PC-3 (cell line): Measurements from ENCODE around the gene OR1I1. TPM values are rescaled to one million over a fixed set of nuclear protein-coding genes. Genes with fewer than 3 reads are reported as not detected.

Source experiments
- ATAC-seq: fragments of 200-7000 bp; cut with Tn5 transposase; 2 replicates; pipeline ENCODE4 v1.9.1; 2020; ENCODE audit warnings: mild to moderate bottlenecking, moderate library complexity
- BruUV-seq: library from RNA; stranded (reverse); fragments of 400-500 nt; replicated peaks from 2 replicates; lab custom pipeline; 2021; lab: Mats Ljungman, UMichigan
- CTCF ChIA-PET: fragments of 300-600 bp; sonication (Branson Sonifier 250); formaldehyde crosslinking; loops from one replicate; lab custom pipeline; 2022; ENCODE audit warnings: antibody characterized with exemption; lab: Charles Lee
- POLR2A ChIA-PET: fragments of 300-600 bp; sonication (Branson Sonifier 250); formaldehyde crosslinking; loops from one replicate; lab custom pipeline; 2022; ENCODE audit warnings: antibody characterized with exemption; ENCODE audit not compliant: unreplicated experiment; lab: Charles Lee
- DNase-seq: peaks from one replicate; pipeline ENCODE4 v3.0.0-alpha.2; 2015
- H2AFZ ChIP-seq: fragments of 300-600 bp; sonication (generic); 2 replicates; pipeline ENCODE4 v1.6.0; 2016; ENCODE audit warnings: antibody characterized with exemption, low read length
- H3F3A ChIP-seq: fragments of 300-600 bp; sonication (generic); one replicate; pipeline ENCODE4 v1.6.0; 2017; ENCODE audit warnings: antibody characterized with exemption, low read length, control low read depth, mild to moderate bottlenecking; ENCODE audit not compliant: unreplicated experiment
- H3K27ac ChIP-seq: fragments of 300-600 bp; sonication (generic); 2 replicates; pipeline ENCODE4 v1.5.1; 2016; ENCODE audit warnings: mild to moderate bottlenecking, low read length
- H3K27me3 ChIP-seq: fragments of 300-600 bp; sonication (generic); 2 replicates; pipeline ENCODE4 v1.6.1; 2016; ENCODE audit warnings: low read length, mixed read lengths
- H3K36me3 ChIP-seq: fragments of 300-600 bp; sonication (generic); 2 replicates; pipeline ENCODE4 v1.6.1; 2016; ENCODE audit warnings: low read depth, mixed run types, low read length, mixed read lengths
- H3K4me1 ChIP-seq: fragments of 300-600 bp; sonication (generic); 2 replicates; pipeline ENCODE4 v1.5.1; 2016; ENCODE audit warnings: low read length; ENCODE audit not compliant: insufficient read depth
- H3K4me2 ChIP-seq: fragments of 300-600 bp; sonication (generic); 2 replicates; pipeline ENCODE4 v1.6.0; 2016; ENCODE audit warnings: low read length
- H3K4me3 ChIP-seq: fragments of 300-600 bp; sonication (generic); 2 replicates; pipeline ENCODE4 v1.5.1; 2016; ENCODE audit warnings: mild to moderate bottlenecking, low read length, mixed read lengths
- H3K79me2 ChIP-seq: fragments of 300-600 bp; sonication (generic); 2 replicates; pipeline ENCODE4 v1.6.1; 2017; ENCODE audit warnings: low read length, mixed read lengths
- H3K9ac ChIP-seq: fragments of 300-600 bp; sonication (generic); 2 replicates; pipeline ENCODE4 v1.6.0; 2016; ENCODE audit warnings: mild to moderate bottlenecking, low read length
- H3K9me2 ChIP-seq: fragments of 300-600 bp; sonication (generic); replicated peaks from 2 replicates; pipeline ENCODE4 v1.6.1; 2016; ENCODE audit warnings: mixed run types, low read length, mixed read lengths
- H3K9me3 ChIP-seq: fragments of 300-600 bp; sonication (generic); 2 replicates; pipeline ENCODE4 v1.6.1; 2016; ENCODE audit warnings: low read length, mixed read lengths
- H4K20me1 ChIP-seq: fragments of 300-600 bp; sonication (generic); 2 replicates; pipeline ENCODE4 v1.6.1; 2016; ENCODE audit warnings: low read length, mixed read lengths
- EZH2 ChIP-seq: fragments of 300-600 bp; sonication (generic); IDR thresholded peaks from one replicate; pipeline ENCODE4 v1.6.1; 2017; ENCODE audit warnings: antibody characterized with exemption, mild to moderate bottlenecking, low read length; ENCODE audit not compliant: unreplicated experiment
- EZH2phosphoT487 ChIP-seq: fragments of 300-600 bp; sonication (generic); IDR thresholded peaks from 2 replicates; pipeline ENCODE4 v1.6.1; 2018; ENCODE audit warnings: mild to moderate bottlenecking, antibody characterized with exemption, low read length, borderline replicate concordance
- intact Hi-C: fragments of 100-400 bp; cut with micrococcal nuclease; formaldehyde crosslinking; loops from 2 replicates; pipeline ENCODE4 v1.9.0; 2023
- total RNA-seq: library from RNA; depleted of rRNA; stranded (reverse); fragments of >200 nt; gene quantifications from 2 replicates; pipeline ENCODE4 v1.2.3, GENCODE V29; 2014
- TF ChIP-seq, protein P1 (sequence below): fragments of 300-600 bp; sonication (generic); conservative IDR thresholded peaks from 2 replicates; pipeline ENCODE4 v1.5.1; 2017; ENCODE audit warnings: antibody characterized with exemption, low read depth, mild to moderate bottlenecking, low read length

The OR1I1 gene
- total RNA-seq, 1 experiment from 2014 or later = not detected

DNA sequence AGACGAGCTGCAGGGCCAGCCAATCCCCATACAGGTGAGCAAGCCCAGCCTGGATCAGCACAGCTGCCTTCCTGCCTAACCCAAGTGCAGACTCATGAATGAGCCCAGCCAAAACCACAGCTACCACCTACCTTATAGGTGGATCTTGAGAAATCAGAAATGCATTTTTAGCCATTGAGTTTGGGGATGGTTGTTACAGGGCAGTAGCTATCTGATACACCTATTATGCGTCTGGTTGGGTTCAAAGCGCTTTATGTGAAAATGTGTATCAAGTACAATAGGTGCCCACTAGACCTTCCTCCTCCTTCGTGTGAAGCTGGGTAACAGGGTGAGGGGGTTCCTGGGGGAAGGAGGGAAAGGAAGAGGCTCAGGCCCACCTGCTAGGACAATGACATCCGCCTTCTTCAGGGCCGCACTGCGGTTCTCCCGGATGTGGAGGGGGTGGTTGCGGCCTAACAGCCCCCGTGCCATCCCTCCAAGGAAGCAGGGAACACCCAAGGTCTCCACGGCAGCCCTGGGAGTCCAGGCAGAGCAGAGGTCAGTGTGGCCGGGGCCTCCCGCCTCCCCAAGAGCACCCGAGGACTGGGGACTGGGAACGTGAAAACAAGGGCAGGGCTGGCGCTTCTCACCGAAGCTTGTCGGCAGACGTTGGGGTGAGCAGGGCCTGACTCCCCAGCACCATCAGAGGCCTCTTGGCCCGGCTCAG lies 36.9 kb downstream of the OR1I1 start:
- Histone ChIP-seq H2AFZ (no peak overlapping the region), H4K20me1 (no peaks in the 10 kb centered on the region), H3K27ac (no peak overlapping the region), H3K4me3 (no peak overlapping the region), H3K4me2 (no peak overlapping the region), H3K9me2 (no peaks in the 10 kb centered on the region), H3K79me2 (peaks cover 12% of the 10 kb centered on the region), H3K9me3 (no peaks in the 10 kb centered on the region), H3K9ac (no peak overlapping the region), H3F3A (no peaks in the 10 kb centered on the region), H3K36me3 (peaks cover 28% of the 10 kb centered on the region), H3K27me3 (no peaks in the 10 kb centered on the region), H3K4me1 (peaks cover under 1% of the 10 kb centered on the region; the same call in 1 of the 2 replicates)
- TF ChIP-seq, protein P1, sequence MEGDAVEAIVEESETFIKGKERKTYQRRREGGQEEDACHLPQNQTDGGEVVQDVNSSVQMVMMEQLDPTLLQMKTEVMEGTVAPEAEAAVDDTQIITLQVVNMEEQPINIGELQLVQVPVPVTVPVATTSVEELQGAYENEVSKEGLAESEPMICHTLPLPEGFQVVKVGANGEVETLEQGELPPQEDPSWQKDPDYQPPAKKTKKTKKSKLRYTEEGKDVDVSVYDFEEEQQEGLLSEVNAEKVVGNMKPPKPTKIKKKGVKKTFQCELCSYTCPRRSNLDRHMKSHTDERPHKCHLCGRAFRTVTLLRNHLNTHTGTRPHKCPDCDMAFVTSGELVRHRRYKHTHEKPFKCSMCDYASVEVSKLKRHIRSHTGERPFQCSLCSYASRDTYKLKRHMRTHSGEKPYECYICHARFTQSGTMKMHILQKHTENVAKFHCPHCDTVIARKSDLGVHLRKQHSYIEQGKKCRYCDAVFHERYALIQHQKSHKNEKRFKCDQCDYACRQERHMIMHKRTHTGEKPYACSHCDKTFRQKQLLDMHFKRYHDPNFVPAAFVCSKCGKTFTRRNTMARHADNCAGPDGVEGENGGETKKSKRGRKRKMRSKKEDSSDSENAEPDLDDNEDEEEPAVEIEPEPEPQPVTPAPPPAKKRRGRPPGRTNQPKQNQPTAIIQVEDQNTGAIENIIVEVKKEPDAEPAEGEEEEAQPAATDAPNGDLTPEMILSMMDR = no peak
- TF ChIP-seq EZH2 = no peak
- TF ChIP-seq EZH2phosphoT487 = no peak
- POLR2A ChIA-PET = no interaction called here
- BruUV-seq = no TSS peak
- no peak for DNase-seq
- CTCF ChIA-PET = no interaction called here
- intact Hi-C loops = no loop called here
- no peak for ATAC-seq

DNA sequence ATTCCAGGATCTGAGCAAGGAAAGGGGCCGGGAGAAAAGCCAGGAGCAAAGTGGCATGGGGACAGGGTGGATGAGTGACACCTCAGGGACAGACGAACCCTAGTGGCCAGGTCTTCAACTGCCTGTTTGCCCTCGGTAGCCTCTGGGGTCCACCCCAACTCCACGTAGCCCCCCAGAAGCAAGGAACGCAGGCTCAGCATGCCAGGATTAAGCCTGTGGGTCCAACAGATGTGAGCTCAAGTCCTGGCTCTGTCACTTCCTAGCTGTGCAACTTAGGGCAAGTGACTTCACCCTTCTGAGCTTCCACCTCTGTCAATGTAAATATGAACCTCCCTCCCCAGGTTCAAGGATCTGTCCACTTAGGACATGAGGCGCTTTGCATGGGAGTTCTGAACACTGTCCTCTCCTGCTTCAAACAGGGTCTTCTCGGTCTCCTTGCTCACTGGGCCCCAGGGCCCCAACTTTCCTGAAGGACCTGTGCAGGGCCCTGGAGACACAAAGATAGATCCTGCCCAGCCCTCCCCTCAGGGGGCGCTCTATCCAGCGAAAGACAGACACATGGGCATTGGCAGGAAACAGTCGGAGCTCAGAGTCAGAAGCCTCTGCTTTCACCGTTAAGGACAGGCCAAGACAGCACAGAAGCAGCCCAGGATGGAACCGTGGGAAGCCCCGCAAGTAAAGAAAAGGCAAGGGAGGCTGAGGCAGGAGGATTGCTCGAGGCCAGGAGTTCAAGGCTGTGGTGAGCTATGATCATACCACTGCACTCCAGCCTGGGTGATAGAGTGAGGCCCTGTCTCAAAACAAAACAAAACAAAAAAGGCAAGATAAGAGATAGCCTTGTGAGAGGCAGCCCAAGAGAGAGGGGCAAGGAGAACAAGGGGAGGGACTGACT lies 38.4 kb downstream of the OR1I1 start:
- no peak overlapping the region for H2AFZ ChIP-seq

More for the DNA sequence above, 38.4 kb downstream of the OR1I1 start:
- H3K27me3 ChIP-seq = no peaks in the 10 kb centered on the region
- no peak for ATAC-seq
- no TSS peak for BruUV-seq
- peaks cover 28% of the 10 kb centered on the region for H3K36me3 ChIP-seq
- DNase-seq = no peak
- intact Hi-C loops = no loop called here
- POLR2A ChIA-PET = no interaction called here
- CTCF ChIA-PET = no interaction called here
- H4K20me1 ChIP-seq = no peaks in the 10 kb centered on the region
- peaks cover 12% of the 10 kb centered on the region for H3K4me1 ChIP-seq
- H3K4me3 ChIP-seq = no peak overlapping the region
- H3K9me3 ChIP-seq = no peaks in the 10 kb centered on the region
- peaks cover 26% of the 10 kb centered on the region for H3K79me2 ChIP-seq
- no peaks in the 10 kb centered on the region for H3F3A ChIP-seq
- no peak overlapping the region for H3K9ac ChIP-seq
- no peak for TF ChIP-seq EZH2phosphoT487
- no peak for TF ChIP-seq EZH2
- TF ChIP-seq, protein P1 = no peak
- H3K27ac ChIP-seq = no peak overlapping the region
- no peaks in the 10 kb centered on the region for H3K9me2 ChIP-seq
- no peak overlapping the region for H3K4me2 ChIP-seq
